GM19035 (cell line): Measurements from ENCODE around the gene ENDOG.
A peak's percentile ranks its signal among the peaks of the same experiment; 100 is the strongest.

Source experiments
- ATAC-seq: cut with Tn5 transposase; IDR thresholded peaks from one replicate; pipeline ENCODE4 v1.9.1; 2021; ENCODE audit not compliant: unreplicated experiment

ENDOG gene

GRCh38 chr9:128798896-128799295 lies 19.4 kb upstream of the ENDOG start:
- no peak for ATAC-seq

- no peak for ATAC-seq
Measured at GRCh38 chr9:128800061-128800460, 18.2 kb upstream of the ENDOG start.

- ATAC-seq: no peak
Measured at GRCh38 chr9:128802482-128802881, 15.8 kb upstream of the ENDOG start.

GRCh38 chr9:128805661-128806060 lies 12.6 kb upstream of the ENDOG start:
- ATAC-seq: no peak

- no peak for ATAC-seq
Measured at GRCh38 chr9:128807827-128808226, 10.5 kb upstream of the ENDOG start.

- no peak for ATAC-seq
Measured at GRCh38 chr9:128808543-128808942, 9.8 kb upstream of the ENDOG start.

- no peak for ATAC-seq
Measured at GRCh38 chr9:128809036-128809599, 9.2 kb upstream of the ENDOG start.

GRCh38 chr9:128809831-128810230 lies 8.5 kb upstream of the ENDOG start:
- no peak for ATAC-seq

GRCh38 chr9:128810873-128811272 lies 7.4 kb upstream of the ENDOG start:
- no peak for ATAC-seq

GRCh38 chr9:128818839-128819715 lies 777 bp downstream of the ENDOG start:
- ATAC-seq: peak; percentile 35

GRCh38 chr9:128819716-128820664 lies 1.7 kb downstream of the ENDOG start:
- no peak for ATAC-seq

- no peak for ATAC-seq
Measured at GRCh38 chr9:128820665-128821583, 2.6 kb downstream of the ENDOG start.

- ATAC-seq: no peak
Measured at GRCh38 chr9:128821584-128822406, 3.5 kb downstream of the ENDOG start.

- no peak for ATAC-seq
Measured at GRCh38 chr9:128822407-128823042, 4.2 kb downstream of the ENDOG start.

- no peak for ATAC-seq
Measured at GRCh38 chr9:128823362-128823902, 5.1 kb downstream of the ENDOG start.

GRCh38 chr9:128823903-128824406 lies 5.7 kb downstream of the ENDOG start:
- ATAC-seq: no peak

- no peak for ATAC-seq
Measured at GRCh38 chr9:128824911-128825310, 6.6 kb downstream of the ENDOG start.

GRCh38 chr9:128825923-128826700 lies 7.8 kb downstream of the ENDOG start:
- ATAC-seq: no peak
